ENCODE measurements around the gene NDUFS7. TPM values are rescaled to one million over a fixed set of nuclear protein-coding genes. Genes with fewer than 3 reads are reported as not detected.

NDUFS7 gene
- total RNA-seq, 2 experiments from 2014 or later, result 132 to 147 TPM

GRCh38 chr19:1366296-1366695 is 17.4 kb upstream of the NDUFS7 start:
- no peaks in the 10 kb centered on the region for H3K79me2 ChIP-seq (ENCODE audit: insufficient read depth, low read depth, low read length)
- intact Hi-C loops (cut with micrococcal nuclease; ENCODE audit: unreplicated experiment), result no loop called here
- no peak overlapping the region for H3K4me2 ChIP-seq (ENCODE audit: low read length)
- H3K36me3 ChIP-seq (ENCODE audit: insufficient read depth, low read length), result peaks cover 87% of the 10 kb centered on the region
- no peak for DNase-seq (ENCODE audit: low spot score)
- H3K27ac ChIP-seq (ENCODE audit: low read depth, low read length, poor library complexity, severe bottlenecking), result no peak overlapping the region
- H3K9me2 ChIP-seq (ENCODE audit: insufficient read depth, low read length), result no peaks in the 10 kb centered on the region
- TF ChIP-seq EZH2phosphoT487 (IDR thresholded peaks at IDR 0.05; ENCODE audit: borderline replicate concordance, low read depth, low read length) (no peak), CTCF (conservative IDR thresholded peaks at IDR 0.05; ENCODE audit: low read length) (no peak)
- no peaks in the 10 kb centered on the region for H4K20me1 ChIP-seq (ENCODE audit: insufficient read depth, low read length)
- no peaks in the 10 kb centered on the region for H3K4me1 ChIP-seq (ENCODE audit: insufficient read depth, low read length, poor library complexity, severe bottlenecking)
- POLR2A ChIA-PET, result no interaction called here
- H3K4me3 ChIP-seq (ENCODE audit: low read depth, low read length, poor library complexity, severe bottlenecking), result no peak overlapping the region
- no peaks in the 10 kb centered on the region for H3K9me3 ChIP-seq (ENCODE audit: low read length)
- CTCF ChIA-PET (ENCODE audit: unreplicated experiment), result no interaction called here
- BruUV-seq (replicated peaks), result no TSS peak
- H2AFZ ChIP-seq (ENCODE audit: low read length), result no peak overlapping the region

- no peak overlapping the region for H3K4me2 ChIP-seq (ENCODE audit: low read length)
- no TSS peak for BruUV-seq (replicated peaks)
- no peaks in the 10 kb centered on the region for H3K9me3 ChIP-seq (ENCODE audit: low read length)
- intact Hi-C loops (cut with micrococcal nuclease; ENCODE audit: unreplicated experiment), result loop anchor here (1.0 kb wide), 1 partner anchor 23 kb away; no protein-coding TSS in a partner anchor
- no peak overlapping the region for H3K4me3 ChIP-seq (ENCODE audit: low read depth, low read length, poor library complexity, severe bottlenecking)
- H4K20me1 ChIP-seq (ENCODE audit: insufficient read depth, low read length), result no peaks in the 10 kb centered on the region
- H2AFZ ChIP-seq (ENCODE audit: low read length), result no peak overlapping the region
- TF ChIP-seq CTCF (conservative IDR thresholded peaks at IDR 0.05; ENCODE audit: low read length) (no peak), EZH2phosphoT487 (IDR thresholded peaks at IDR 0.05; ENCODE audit: borderline replicate concordance, low read depth, low read length) (no peak)
- ChIA-PET POLR2A (no interaction called here), CTCF (ENCODE audit: unreplicated experiment) (no interaction called here)
- H3K9me2 ChIP-seq (ENCODE audit: insufficient read depth, low read length), result no peaks in the 10 kb centered on the region
- DNase-seq (ENCODE audit: low spot score), result no peak
- H3K79me2 ChIP-seq (ENCODE audit: insufficient read depth, low read depth, low read length), result no peaks in the 10 kb centered on the region
- H3K27ac ChIP-seq (ENCODE audit: low read depth, low read length, poor library complexity, severe bottlenecking), result no peak overlapping the region
- H3K4me1 ChIP-seq (ENCODE audit: insufficient read depth, low read length, poor library complexity, severe bottlenecking), result no peaks in the 10 kb centered on the region
- H3K36me3 ChIP-seq (ENCODE audit: insufficient read depth, low read length), result peaks cover 82% of the 10 kb centered on the region
Observed at GRCh38 chr19:1366899-1367870, 16.5 kb upstream of the NDUFS7 start.

- Histone ChIP-seq H3K27ac (ENCODE audit: low read depth, low read length, poor library complexity, severe bottlenecking) (no peak overlapping the region), H3K4me3 (ENCODE audit: low read depth, low read length, poor library complexity, severe bottlenecking) (no peak overlapping the region), H4K20me1 (ENCODE audit: insufficient read depth, low read length) (no peaks in the 10 kb centered on the region), H3K79me2 (ENCODE audit: insufficient read depth, low read depth, low read length) (no peaks in the 10 kb centered on the region), H2AFZ (ENCODE audit: low read length) (no peak overlapping the region), H3K4me2 (ENCODE audit: low read length) (no peak overlapping the region), H3K9me2 (ENCODE audit: insufficient read depth, low read length) (no peaks in the 10 kb centered on the region), H3K36me3 (ENCODE audit: insufficient read depth, low read length) (peaks cover 80% of the 10 kb centered on the region), H3K4me1 (ENCODE audit: insufficient read depth, low read length, poor library complexity, severe bottlenecking) (no peaks in the 10 kb centered on the region), H3K9me3 (ENCODE audit: low read length) (no peaks in the 10 kb centered on the region)
- BruUV-seq (replicated peaks), result no TSS peak
- intact Hi-C loops (cut with micrococcal nuclease; ENCODE audit: unreplicated experiment), result no loop called here
- TF ChIP-seq CTCF (conservative IDR thresholded peaks at IDR 0.05; ENCODE audit: low read length) (no peak), EZH2phosphoT487 (IDR thresholded peaks at IDR 0.05; ENCODE audit: borderline replicate concordance, low read depth, low read length) (no peak)
- DNase-seq (ENCODE audit: low spot score), result no peak
- CTCF ChIA-PET (ENCODE audit: unreplicated experiment), result no interaction called here
- POLR2A ChIA-PET, result no interaction called here
Observed at GRCh38 chr19:1369214-1369805, 14.4 kb upstream of the NDUFS7 start.
